Urinary bladder (tissue), 4 donors: ENCODE measurements around the gene USP17L12. TPM values are rescaled to one million over a fixed set of nuclear protein-coding genes. Genes with fewer than 3 reads are reported as not detected.
"Not testable (repeated sequence)": the region's sequence is repeated elsewhere in the genome, so short reads cannot be mapped to it uniquely, and the experiment has no call there.

Experiments used
- DNase-seq: peaks from one replicate; pipeline ENCODE4 v3.0.0-alpha.2; 2015; ENCODE audit errors: extremely low spot score
- H3K27ac ChIP-seq: one replicate; pipeline ENCODE4 v1.5.1; 2013; ENCODE audit warnings: low read depth, mild to moderate bottlenecking, moderate library complexity
- H3K36me3 ChIP-seq: one replicate; pipeline ENCODE4 v1.6.1; 2013; ENCODE audit warnings: mild to moderate bottlenecking, moderate library complexity; ENCODE audit not compliant: insufficient read depth
- H3K4me1 ChIP-seq: one replicate; pipeline ENCODE4 v1.6.1; 2013; ENCODE audit warnings: mild to moderate bottlenecking, moderate library complexity; ENCODE audit not compliant: insufficient read depth
- H3K4me3 ChIP-seq: one replicate; pipeline ENCODE4 v1.5.1; 2013; ENCODE audit warnings: low read depth, low read length
- WGBS: extraction: QIAGEN DNeasy Blood & Tissue Kit; methylation state at CpG from one replicate; pipeline ENCODE4 v1.1.7; 2013; 5-methylcytosine and 5-hydroxymethylcytosine counted together
- polyA plus RNA-seq: library from polyadenylated mRNA; stranded (reverse); fragments of 200-250 nt; gene quantifications from one replicate; pipeline ENCODE4 v1.2.3, GENCODE V29; 2013
- total RNA-seq: library from RNA; depleted of rRNA; stranded (reverse); fragments of >200 nt; gene quantifications from one replicate; pipeline ENCODE4 v1.2.3, GENCODE V29; 2014
- donor health status: healthy with polysubstance abuse.
- donor health status: healthy.

Gene USP17L12, protein sequence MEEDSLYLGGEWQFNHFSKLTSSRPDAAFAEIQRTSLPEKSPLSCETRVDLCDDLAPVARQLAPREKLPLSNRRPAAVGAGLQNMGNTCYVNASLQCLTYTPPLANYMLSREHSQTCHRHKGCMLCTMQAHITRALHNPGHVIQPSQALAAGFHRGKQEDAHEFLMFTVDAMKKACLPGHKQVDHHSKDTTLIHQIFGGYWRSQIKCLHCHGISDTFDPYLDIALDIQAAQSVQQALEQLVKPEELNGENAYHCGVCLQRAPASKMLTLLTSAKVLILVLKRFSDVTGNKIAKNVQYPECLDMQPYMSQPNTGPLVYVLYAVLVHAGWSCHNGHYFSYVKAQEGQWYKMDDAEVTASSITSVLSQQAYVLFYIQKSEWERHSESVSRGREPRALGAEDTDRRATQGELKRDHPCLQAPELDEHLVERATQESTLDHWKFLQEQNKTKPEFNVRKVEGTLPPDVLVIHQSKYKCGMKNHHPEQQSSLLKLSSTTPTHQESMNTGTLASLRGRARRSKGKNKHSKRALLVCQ
- total RNA-seq, result not detected
- polyA plus RNA-seq, result not detected

DNA sequence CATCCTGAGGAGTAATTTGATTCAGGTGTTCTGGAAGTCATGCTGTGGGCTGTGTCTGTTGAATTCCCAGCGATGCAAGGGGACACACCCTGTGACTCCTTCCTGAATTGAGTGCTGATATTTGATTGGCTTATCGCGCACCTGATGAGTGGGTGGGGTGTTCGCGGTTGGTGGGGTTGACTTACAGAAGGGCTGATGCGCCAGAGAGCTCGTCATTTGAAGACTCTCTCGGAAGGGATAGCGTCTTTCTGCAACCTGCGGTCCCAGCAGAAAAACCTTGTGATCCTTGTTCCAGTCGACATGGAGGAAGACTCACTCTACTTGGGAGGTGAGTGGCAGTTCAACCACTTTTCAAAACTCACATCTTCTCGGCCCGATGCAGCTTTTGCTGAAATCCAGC is at the start of gene USP17L12:
TSS of gene USP17L12 (plus strand) at position 301 of the 400 bp plus-strand sequence. CDS start at position 301, 0 bp downstream.
- no CpG with 5 or more reads among the region's 13 CpGs for WGBS
- H3K4me3 ChIP-seq, H3K27ac ChIP-seq, H3K36me3 ChIP-seq, DNase-seq, H3K4me1 ChIP-seq: not testable (repeated sequence)

DNA sequence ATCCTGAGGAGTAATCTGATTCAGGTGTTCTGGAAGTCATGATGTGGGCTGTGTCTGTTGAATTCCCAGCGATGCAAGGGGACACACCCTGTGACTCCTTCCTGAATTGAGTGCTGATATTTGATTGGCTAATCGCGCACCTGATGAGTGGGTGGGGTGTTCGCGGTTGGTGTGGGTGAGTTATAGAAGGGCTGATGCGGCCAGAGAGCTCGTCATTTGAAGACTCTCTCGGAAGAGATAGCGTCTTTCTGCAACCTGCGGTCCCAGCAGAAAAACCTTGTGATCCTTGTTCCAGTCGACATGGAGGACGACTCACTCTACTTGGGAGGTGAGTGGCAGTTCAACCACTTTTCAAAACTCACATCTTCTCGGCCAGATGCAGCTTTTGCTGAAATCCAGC is 9.6 kb upstream of the USP17L12 start, which contains the start of gene USP17L10:
TSS of gene USP17L10 (plus strand) at position 301 of the 400 bp plus-strand sequence. CDS start at position 301, 0 bp downstream.
- H3K4me1 ChIP-seq, H3K36me3 ChIP-seq, H3K4me3 ChIP-seq, H3K27ac ChIP-seq, DNase-seq: not testable (repeated sequence)
- WGBS, result no CpG with 5 or more reads among the region's 13 CpGs

GRCh38 chr4:9214701-9215100 is 5.3 kb upstream of the USP17L12 start:
- 84% methylated on average over 11 of the region's 14 CpGs for WGBS
- DNase-seq, result not testable (repeated sequence)

DNA sequence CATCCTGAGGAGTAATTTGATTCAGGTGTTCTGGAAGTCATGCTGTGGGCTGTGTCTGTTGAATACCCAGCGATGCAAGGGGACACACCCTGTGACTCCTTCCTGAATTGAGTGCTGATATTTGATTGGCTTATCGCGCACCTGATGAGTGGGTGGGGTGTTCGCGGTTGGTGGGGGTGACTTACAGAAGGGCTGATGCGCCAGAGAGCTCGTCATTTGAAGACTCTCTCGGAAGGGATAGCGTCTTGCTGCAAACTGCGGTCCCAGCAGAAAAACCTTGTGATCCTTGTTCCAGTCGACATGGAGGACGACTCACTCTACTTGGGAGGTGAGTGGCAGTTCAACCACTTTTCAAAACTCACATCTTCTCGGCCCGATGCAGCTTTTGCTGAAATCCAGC is 4.8 kb upstream of the USP17L12 start, which contains the start of gene USP17L11:
TSS of gene USP17L11 (plus strand) at position 301 of the 400 bp plus-strand sequence. CDS start at position 301, 0 bp downstream.
- not testable (repeated sequence) for DNase-seq
- no CpG with 5 or more reads among the region's 14 CpGs for WGBS

More at GRCh38 chr4:9214701-9215100, 5.3 kb upstream of the USP17L12 start:
- H3K27ac ChIP-seq, H3K36me3 ChIP-seq, H3K4me3 ChIP-seq, H3K4me1 ChIP-seq: not testable (repeated sequence)

GRCh38 chr4:9224596-9224995 is 4.6 kb downstream of the USP17L12 start, which contains the start of gene USP17L13:
TSS of gene USP17L13 (plus strand) at chr4:9224896. CDS start at chr4:9224896, 0 bp downstream.
- H3K27ac ChIP-seq, DNase-seq, H3K4me1 ChIP-seq, H3K4me3 ChIP-seq, H3K36me3 ChIP-seq: not testable (repeated sequence)
- WGBS, result no CpG with 5 or more reads among the region's 14 CpGs

More for the DNA sequence above, 4.8 kb upstream of the USP17L12 start, which contains the start of gene USP17L11:
- H3K4me3 ChIP-seq, H3K36me3 ChIP-seq, H3K27ac ChIP-seq, H3K4me1 ChIP-seq: not testable (repeated sequence)

DNA sequence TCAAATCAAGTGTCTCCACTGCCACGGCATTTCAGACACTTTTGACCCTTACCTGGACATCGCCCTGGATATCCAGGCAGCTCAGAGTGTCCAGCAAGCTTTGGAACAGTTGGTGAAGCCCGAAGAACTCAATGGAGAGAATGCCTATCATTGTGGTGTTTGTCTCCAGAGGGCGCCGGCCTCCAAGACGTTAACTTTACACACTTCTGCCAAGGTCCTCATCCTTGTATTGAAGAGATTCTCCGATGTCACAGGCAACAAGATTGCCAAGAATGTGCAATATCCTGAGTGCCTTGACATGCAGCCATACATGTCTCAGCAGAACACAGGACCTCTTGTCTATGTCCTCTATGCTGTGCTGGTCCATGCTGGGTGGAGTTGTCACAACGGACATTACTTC is 10.3 kb downstream of the USP17L12 start:
- not testable (repeated sequence) for H3K27ac ChIP-seq, DNase-seq, H3K4me1 ChIP-seq, H3K36me3 ChIP-seq, H3K4me3 ChIP-seq
- WGBS, result 83% methylated on average over 5 of the region's 8 CpGs

DNA sequence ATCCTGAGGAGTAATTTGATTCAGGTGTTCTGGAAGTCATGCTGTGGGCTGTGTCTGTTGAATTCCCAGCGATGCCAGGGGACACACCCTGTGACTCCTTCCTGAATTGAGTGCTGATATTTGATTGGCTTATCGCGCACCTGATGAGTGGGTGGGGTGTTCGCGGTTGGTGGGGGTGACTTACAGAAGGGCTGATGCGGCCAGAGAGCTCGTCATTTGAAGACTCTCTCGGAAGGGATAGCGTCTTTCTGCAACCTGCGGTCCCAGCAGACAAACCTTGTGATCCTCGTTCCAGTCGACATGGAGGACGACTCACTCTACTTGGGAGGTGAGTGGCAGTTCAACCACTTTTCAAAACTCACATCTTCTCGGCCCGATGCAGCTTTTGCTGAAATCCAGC is 14.1 kb downstream of the USP17L12 start, which contains the start of gene USP17L15:
TSS of gene USP17L15 (plus strand) at position 301 of the 400 bp plus-strand sequence. CDS start at position 301, 0 bp downstream.
- not testable (repeated sequence) for H3K36me3 ChIP-seq
- no CpG with 5 or more reads among the region's 15 CpGs for WGBS

DNA sequence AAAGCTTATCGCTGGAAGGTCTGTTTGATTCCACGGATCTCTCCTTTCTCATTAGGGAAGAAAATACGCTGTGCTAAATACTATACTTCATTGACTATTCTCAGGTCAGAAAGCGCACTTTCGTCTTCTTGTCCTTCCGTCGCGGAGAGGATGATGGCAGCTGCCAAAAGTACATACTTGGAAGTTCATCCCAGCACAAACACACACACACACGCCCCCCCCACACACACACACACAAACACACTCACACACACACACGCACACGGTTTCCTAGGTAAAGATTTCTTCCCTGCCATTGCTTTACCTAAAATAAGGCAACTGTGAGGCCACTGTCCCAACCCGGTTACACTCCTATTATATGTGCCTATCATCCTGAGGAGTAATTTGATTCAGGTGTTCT is 18.5 kb downstream of the USP17L12 start:
- not testable (repeated sequence) for H3K36me3 ChIP-seq, DNase-seq, H3K4me3 ChIP-seq, H3K4me1 ChIP-seq, H3K27ac ChIP-seq
- WGBS, result 84% methylated on average over 11 of the region's 12 CpGs

More for the DNA sequence above, 14.1 kb downstream of the USP17L12 start, which contains the start of gene USP17L15:
- H3K27ac ChIP-seq, H3K4me3 ChIP-seq, DNase-seq, H3K4me1 ChIP-seq: not testable (repeated sequence)

- H3K4me1 ChIP-seq, H3K4me3 ChIP-seq, DNase-seq, H3K36me3 ChIP-seq, H3K27ac ChIP-seq: not testable (repeated sequence)
- WGBS, result 92% methylated on average over 5 of the region's 14 CpGs
Measured at GRCh38 chr4:9243579-9243978, 23.6 kb downstream of the USP17L12 start, which contains the start of gene USP17L17. TSS of gene USP17L17 (plus strand) at chr4:9243879. CDS start at chr4:9243879, 0 bp downstream.

- not testable (repeated sequence) for H3K36me3 ChIP-seq, H3K4me1 ChIP-seq, H3K4me3 ChIP-seq, DNase-seq, H3K27ac ChIP-seq
- 83% methylated on average over 14 of the region's 26 CpGs for WGBS
Measured at GRCh38 chr4:9247953-9248680, 28.2 kb downstream of the USP17L12 start, which contains the start of gene USP17L18. TSS of gene USP17L18 (plus strand) at chr4:9248630. CDS start at chr4:9248630, 0 bp downstream.

DNA sequence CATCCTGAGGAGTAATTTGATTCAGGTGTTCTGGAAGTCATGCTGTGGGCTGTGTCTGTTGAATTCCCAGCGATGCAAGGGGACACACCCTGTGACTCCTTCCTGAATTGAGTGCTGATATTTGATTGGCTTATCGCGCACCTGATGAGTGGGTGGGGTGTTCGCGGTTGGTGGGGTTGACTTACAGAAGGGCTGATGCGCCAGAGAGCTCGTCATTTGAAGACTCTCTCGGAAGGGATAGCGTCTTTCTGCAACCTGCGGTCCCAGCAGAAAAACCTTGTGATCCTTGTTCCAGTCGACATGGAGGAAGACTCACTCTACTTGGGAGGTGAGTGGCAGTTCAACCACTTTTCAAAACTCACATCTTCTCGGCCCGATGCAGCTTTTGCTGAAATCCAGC is 33.1 kb downstream of the USP17L12 start, which contains the start of gene USP17L19:
TSS of gene USP17L19 (plus strand) at position 301 of the 400 bp plus-strand sequence. CDS start at position 301, 0 bp downstream.
- not testable (repeated sequence) for H3K4me3 ChIP-seq, H3K27ac ChIP-seq, H3K4me1 ChIP-seq, DNase-seq, H3K36me3 ChIP-seq
- no CpG with 5 or more reads among the region's 13 CpGs for WGBS

DNA sequence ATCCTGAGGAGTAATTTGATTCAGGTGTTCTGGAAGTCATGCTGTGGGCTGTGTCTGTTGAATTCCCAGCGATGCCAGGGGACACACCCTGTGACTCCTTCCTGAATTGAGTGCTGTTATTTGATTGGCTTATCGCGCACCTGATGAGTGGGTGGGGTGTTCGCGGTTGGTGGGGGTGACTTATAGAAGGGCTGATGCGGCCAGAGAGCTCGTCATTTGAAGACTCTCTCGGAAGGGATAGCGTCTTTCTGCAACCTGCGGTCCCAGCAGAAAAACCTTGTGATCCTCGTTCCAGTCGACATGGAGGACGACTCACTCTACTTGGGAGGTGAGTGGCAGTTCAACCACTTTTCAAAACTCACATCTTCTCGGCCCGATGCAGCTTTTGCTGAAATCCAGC is 37.9 kb downstream of the USP17L12 start, which contains the start of gene USP17L20:
TSS of gene USP17L20 (plus strand) at position 301 of the 400 bp plus-strand sequence. CDS start at position 301, 0 bp downstream.
- not testable (repeated sequence) for H3K4me1 ChIP-seq, H3K27ac ChIP-seq, DNase-seq, H3K36me3 ChIP-seq, H3K4me3 ChIP-seq
- WGBS, result no CpG with 5 or more reads among the region's 15 CpGs

GRCh38 chr4:9262572-9262971 is 42.6 kb downstream of the USP17L12 start, which contains the start of gene USP17L21:
TSS of gene USP17L21 (plus strand) at chr4:9262872. CDS start at chr4:9262872, 0 bp downstream.
- DNase-seq, H3K27ac ChIP-seq, H3K4me3 ChIP-seq, H3K4me1 ChIP-seq, H3K36me3 ChIP-seq: not testable (repeated sequence)
- no CpG with 5 or more reads among the region's 13 CpGs for WGBS
